Stimulated activated CD8-positive, alpha-beta memory T cell treated with anti-CD3 and anti-CD28 coated beads, Interleukin-7, amount 100 ng/mL, for 24 hours (primary cell): ENCODE data around the gene PSKH1.
"Not testable (repeated sequence)": the region's sequence is repeated elsewhere in the genome, so short reads cannot be mapped to it uniquely, and the experiment has no call there.

ENCODE experiments used
- DNase-seq: peaks from one replicate; pipeline ENCODE4 v3.0.0-alpha.2; 2020; ENCODE audit warnings: low read depth

Gene PSKH1

GRCh38 chr16:67892899-67893742, at the start of gene PSKH1:
Gene PSKH1 (plus strand): TSS chr16:67893254. CDS start chr16:67908750, 15,496 bp downstream.
- peak; percentile 87 for DNase-seq

DNA sequence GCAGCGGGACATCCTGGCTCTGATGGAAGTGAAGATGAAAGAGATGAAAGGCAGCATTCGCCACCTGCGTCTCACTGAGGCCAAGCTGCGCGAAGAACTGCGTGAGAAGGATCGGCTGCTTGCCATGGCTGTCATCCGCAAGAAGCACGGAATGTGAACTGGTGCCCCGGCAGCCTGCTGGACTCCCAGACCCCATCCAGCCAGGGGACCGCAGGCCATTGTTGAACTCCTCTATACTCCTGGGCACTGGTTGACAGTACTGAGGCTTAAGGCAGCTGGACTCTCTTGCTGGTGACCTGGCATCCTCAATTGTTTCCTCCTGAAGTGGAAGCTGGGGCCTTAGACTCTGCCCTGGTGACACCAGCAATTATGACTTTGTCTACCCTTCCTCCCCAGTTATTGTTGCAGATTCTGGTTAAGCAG, 49.7 kb upstream of the PSKH1 start:
- DNase-seq: no peak

- no peak for DNase-seq
Measured at GRCh38 chr16:67844497-67844896, 48.6 kb upstream of the PSKH1 start.

- DNase-seq: no peak
Measured at GRCh38 chr16:67845291-67846062, 47.6 kb upstream of the PSKH1 start.

GRCh38 chr16:67846063-67846319, 47.1 kb upstream of the PSKH1 start:
- no peak for DNase-seq

DNA sequence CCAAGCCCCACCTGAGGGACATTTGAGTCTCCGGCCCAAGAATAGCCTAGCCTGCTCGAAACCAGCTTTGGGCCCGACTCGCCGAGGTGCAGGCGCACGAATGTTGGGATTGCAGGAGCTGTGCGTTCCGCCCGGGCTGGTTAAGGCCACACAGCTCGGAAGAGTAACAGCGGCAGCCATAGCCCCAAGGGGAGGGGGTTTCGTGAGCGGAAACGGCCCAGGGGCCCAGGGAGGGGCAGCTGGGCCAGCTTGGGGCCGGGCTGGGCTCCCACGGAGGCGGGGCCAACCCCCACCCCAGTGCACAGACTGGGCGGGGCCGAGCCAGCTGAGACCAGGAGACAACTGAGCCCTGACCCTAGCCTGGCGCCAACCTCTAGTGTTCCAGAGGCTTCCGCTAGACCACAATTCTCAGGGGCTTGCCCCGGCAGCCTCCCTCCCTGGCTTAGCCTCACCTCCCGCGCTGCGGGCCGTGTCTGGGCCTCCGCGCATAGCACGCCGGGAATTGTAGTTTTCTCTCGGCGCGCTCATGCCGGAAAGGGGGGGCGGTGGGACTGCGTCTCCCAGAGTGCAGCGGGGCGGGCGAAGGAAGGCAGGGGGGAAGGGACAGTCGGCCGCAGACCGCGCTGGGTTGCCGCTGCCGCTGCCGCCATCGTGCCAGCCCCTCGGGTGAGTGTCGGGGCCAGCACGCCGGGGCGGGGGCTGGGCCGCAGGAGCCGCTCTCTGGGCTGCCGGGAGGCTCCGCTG, 46.6 kb upstream of the PSKH1 start, which contains the start of gene NUTF2:
Gene NUTF2 (plus strand): TSS at position 614 of the 744 bp plus-strand sequence. CDS start 18,198 bp downstream, outside the sequence.
- peak; percentile 89 for DNase-seq

DNA sequence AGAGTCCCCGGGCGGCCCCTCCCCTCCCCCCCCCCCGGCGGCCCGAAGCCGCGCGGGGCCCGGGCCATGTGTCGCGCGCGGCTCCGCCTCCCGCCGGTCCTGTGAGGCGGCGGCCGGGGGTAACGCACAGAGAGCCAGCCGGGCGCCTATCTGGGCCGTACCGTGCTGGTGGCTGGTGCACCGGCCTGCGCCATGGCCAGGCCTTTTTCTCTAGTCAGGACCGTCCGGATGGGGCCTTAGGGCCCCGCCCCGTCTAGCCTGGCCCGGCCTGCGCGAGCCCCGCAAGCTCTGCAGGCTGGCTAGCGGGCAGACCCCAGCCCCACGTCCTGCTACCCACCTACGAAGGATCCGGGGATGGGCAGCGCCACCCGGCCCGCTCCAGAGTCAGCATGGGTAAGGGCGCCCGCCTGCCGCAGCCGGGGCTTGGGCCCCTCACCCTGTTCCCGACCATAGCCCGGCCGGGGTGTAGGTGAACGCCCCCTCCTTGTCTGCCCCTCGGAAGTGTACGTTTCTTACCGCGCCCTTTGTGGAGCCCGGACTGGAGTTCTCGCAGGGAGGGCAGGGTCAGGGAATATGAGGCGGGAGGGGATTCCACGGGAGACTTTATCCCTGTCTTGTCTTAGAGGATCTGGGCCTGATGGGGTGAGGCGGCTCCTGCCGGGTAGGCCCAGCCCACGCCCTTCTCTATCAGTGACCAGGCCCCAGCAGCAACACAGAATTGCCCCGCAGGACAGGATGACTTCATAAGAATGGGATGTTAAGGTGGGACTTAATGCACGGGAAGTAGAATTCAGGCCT, 45.8 kb upstream of the PSKH1 start, which contains the start of gene CENPT:
Gene CENPT (minus strand): TSS at position 630 of the 798 bp plus-strand sequence. CDS start 13,834 bp downstream, outside the sequence.
- DNase-seq: no peak

DNA sequence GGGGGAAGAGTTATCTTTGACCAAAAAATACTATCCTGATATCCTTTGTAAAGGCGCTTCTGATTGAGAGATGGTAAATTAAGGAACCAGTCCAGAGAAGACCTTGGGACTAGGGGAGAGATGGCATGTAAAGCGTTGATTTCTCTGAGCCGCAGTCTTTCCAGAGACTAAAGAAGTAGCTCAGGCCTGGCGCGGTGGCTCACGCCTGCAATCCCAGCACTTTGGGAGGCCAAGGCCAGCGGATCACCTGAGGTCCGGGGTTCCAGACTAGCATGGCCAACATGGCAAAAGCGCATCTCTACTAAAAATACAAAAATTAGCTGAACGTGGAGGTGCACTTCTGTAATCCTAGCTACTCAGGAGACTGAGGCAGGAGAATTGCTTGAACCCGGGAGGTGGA, 44.9 kb upstream of the PSKH1 start:
- DNase-seq: no peak

GRCh38 chr16:67853670-67854069, 39.4 kb upstream of the PSKH1 start:
- DNase-seq: no peak

DNA sequence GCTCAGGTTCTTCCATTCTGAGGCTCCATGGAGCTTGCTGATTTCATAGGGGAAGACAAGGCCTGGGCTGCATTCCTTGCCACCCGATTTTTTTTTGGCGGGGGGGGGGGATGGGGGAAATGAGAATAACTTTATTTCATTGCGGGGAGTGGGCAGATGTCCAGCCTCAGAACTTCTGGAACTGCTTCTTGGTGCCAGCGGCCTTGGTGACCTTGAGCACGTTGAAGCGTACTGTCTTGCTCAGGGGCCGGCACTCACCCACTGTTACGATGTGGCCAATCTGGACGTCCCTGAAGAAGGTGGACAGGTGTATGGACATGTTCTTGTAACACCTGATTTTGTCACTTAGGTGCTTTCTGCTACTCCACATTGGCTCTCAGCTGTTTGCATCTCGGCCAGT, 37.3 kb upstream of the PSKH1 start:
- DNase-seq: no peak

- no peak for DNase-seq
Measured at GRCh38 chr16:67856927-67857546, 36.0 kb upstream of the PSKH1 start.

GRCh38 chr16:67857547-67858233, 35.4 kb upstream of the PSKH1 start:
- no peak for DNase-seq

DNA sequence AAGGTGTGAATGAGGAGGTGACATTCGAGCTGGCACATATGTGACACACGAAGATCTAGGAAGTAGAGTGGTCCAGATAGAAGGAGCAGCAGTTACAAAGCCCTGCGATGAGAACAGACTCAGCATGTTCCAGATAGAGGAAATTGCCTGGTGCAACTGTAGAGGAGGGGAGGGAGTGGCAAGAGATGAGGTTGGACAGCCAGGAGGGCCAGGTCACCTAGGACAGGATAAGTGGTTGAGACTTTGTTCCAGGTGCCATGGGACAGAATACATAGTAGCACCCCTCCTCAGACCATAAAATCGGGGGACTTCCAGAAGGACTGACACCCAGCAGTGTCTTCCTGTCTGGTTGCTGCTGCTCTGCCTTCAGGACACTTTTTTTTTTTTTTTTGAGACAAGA, 34.6 kb upstream of the PSKH1 start:
- no peak for DNase-seq

DNA sequence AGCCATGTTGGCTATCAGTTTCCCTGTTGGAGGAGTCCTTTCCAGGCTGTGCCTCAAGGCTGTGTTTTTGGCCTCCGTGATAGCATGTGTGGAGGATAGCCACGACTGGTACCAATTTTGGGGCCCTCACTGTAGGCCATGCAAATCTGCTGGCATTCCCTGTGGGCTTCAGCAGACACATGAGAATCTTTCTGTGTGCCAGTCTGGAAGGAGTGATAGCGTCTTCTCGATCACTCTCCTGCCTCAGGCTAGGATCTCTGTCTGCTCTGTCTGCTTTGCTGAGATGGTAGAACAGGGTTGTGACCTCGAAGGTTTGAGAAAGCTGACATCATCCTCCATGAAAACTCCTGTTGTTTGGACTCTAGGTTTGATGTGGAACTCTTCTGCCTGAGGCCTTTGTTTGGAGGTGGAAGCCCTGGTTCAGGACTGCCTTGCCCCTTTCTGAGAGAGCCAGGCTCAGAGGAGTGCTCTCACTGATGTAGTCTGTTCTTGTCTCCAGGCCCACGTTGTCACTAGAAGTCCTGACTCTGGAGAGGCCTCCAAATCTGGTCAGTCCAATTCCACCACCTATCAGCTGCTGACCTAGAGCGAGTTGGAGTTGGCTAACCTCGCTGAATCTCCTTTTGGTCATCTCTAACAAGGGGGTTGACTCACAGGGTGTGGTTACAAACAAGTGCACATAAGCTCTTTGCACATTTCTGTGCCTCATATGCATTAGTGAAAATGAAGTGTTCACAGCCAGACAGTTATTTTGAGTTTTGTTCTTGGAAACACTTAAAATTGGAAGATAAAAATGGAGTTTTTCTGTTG, 32.3 kb upstream of the PSKH1 start:
- no peak for DNase-seq

DNA sequence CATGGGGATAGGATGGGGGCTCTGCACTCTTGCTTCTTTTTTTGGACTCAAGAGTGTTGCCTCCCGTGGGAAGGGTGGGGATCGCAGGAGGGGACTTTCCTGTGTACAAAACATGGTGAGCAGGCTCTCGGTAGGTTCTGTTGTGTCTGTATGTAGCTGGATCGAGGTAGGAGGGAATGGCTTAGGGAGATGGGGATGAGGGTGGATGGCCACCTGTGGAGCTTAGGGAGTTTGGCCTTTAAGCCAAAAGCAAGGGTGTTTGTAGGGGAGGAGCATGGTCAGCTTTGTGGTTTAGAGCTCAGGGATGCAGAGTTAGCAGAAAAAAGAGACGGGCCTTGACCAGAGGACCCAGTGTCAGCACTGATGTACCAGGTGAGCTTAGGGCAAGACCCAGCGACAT, 31.2 kb upstream of the PSKH1 start:
- no peak for DNase-seq

DNA sequence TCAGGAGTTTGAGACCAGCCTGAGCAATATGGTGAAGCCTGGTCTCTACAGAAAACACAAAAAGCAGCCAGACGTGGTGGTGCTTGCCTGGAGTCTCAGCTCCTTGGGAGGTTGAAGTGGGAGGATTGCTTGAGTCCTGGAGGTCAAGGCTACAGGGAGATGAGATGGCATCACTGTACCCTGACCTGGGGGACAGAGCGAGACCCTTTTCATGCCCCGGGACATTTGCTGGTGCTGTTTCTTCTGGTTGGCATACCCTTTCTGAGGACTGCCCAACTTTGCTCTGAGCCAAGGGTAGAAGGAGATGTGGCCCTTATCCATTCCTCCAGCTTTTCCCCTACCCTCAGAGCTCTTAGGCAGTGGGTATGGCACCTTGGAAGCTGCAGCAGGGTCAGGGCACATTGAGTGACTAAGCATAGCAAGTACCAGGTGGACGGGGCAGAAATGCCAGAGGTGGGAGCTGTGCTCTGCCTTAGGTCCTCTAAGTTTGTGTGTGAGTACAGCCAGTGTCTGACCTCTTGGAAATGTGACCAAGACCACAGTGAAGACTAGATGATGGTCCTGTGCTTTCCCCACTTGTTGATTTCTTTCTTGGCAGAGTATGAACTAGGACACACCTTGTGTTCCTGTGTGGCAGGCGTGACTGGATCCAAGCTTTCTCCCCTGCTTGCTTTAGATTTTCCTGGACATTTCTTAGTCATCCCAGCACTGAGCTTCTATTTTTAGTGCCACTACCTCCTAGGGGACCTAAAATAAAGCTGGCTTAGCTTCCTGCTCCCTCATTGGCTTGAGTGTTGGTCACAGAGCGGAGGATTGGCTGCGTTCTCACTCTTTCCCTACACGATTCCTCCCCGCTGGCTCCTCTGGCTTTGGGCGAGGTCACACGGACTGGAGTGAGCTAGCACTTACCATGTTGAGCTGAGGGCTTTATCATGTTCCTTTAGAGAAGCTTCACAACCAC, 30.2 kb upstream of the PSKH1 start:
- DNase-seq: no peak

DNA sequence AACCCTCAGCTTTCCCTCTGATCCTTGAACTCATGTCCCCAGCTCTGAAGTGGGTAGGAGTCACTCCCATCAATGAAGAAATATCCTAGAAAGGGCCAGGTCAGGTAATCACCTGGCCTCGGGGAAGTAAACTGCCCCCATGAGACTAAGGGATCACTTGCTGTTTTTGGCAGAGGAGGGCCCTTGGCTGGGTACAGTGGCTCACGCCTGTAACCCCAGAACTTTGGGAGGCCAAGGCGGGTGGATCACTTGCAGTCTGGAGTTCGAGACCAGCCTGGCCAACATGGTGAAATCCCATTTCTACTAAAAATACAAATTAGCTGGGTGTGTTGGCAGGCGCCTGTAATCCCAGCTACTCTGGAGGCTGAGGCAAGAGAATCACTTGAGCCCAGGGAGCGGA, 29.0 kb upstream of the PSKH1 start:
- not testable (repeated sequence) for DNase-seq

- DNase-seq: no peak
Measured at GRCh38 chr16:67864594-67864993, 28.5 kb upstream of the PSKH1 start.

- DNase-seq: no peak
Measured at GRCh38 chr16:67865318-67865717, 27.7 kb upstream of the PSKH1 start.
